Fibroblast of lung (primary cell): ENCODE measurements around the gene CCDC33. TPM values are rescaled to one million over a fixed set of nuclear protein-coding genes. Genes with fewer than 3 reads are reported as not detected.

Experiments
- DNase-seq, 2 donors: peaks; one replicate each; pipeline versions ENCODE4 v3.0.0 to v3.0.0-alpha.2; 2010; ENCODE audit warnings: low read depth in 2 of 2
- H2AFZ ChIP-seq: 2 replicates; pipeline ENCODE4 v1.5.1; 2012; ENCODE audit warnings: low read length, control low read depth, inconsistent platforms
- H3K27ac ChIP-seq: 2 replicates; pipeline ENCODE4 v1.5.1; 2011; ENCODE audit warnings: low read length, control low read depth; ENCODE audit not compliant: insufficient read depth
- H3K27me3 ChIP-seq: 2 replicates; pipeline ENCODE4 v1.5.1; 2011; ENCODE audit warnings: mild to moderate bottlenecking, low read length; ENCODE audit not compliant: control insufficient read depth, insufficient read depth
- H3K36me3 ChIP-seq: 2 replicates; pipeline ENCODE4 v1.5.1; 2011; ENCODE audit warnings: low read length; ENCODE audit not compliant: control insufficient read depth, insufficient read depth
- H3K4me1 ChIP-seq: 2 replicates; pipeline ENCODE4 v1.5.1; 2011; ENCODE audit warnings: low read length; ENCODE audit not compliant: control insufficient read depth, insufficient read depth; ENCODE audit errors: extremely low read depth
- H3K4me2 ChIP-seq: 2 replicates; pipeline ENCODE4 v1.5.1; 2011; ENCODE audit warnings: low read length, control low read depth; ENCODE audit not compliant: insufficient read depth; ENCODE audit errors: extremely low read depth
- H3K4me3 ChIP-seq, 4 experiments: fragments of 200-600 bp in 1 of 4; sonication (generic) in 1 of 4; replicated peaks in 1 of 4; 2 replicates each; pipeline ENCODE4 v1.5.1; 2011 to 2016; ENCODE audit warnings: low read length in 4 of 4, low read depth in 3 of 4, mild to moderate bottlenecking in 3 of 4, control low read depth in 2 of 4, inconsistent platforms in 1 of 4, mixed read lengths in 1 of 4; ENCODE audit not compliant: insufficient read depth in 1 of 4; ENCODE audit errors: control extremely low read depth in 1 of 4
- H3K79me2 ChIP-seq: 2 replicates; pipeline ENCODE4 v1.5.1; 2012; ENCODE audit warnings: mild to moderate bottlenecking, low read length, inconsistent platforms; ENCODE audit not compliant: control insufficient read depth, insufficient read depth
- H3K9ac ChIP-seq: 2 replicates; pipeline ENCODE4 v1.5.1; 2011; ENCODE audit warnings: mild to moderate bottlenecking, low read length, control low read depth; ENCODE audit not compliant: insufficient read depth
- H3K9me3 ChIP-seq: 2 replicates; pipeline ENCODE4 v1.5.1; 2012; ENCODE audit warnings: low read depth, low read length; ENCODE audit not compliant: control insufficient read depth, insufficient read depth
- H4K20me1 ChIP-seq: 2 replicates; pipeline ENCODE4 v1.5.1; 2011; ENCODE audit warnings: low read length; ENCODE audit not compliant: control insufficient read depth, insufficient read depth; ENCODE audit errors: extremely low read depth
- EZH2 ChIP-seq: IDR thresholded peaks from 2 replicates; pipeline ENCODE4 v1.5.1; 2012; ENCODE audit warnings: low read length, control low read depth, mild to moderate bottlenecking; ENCODE audit errors: missing control alignments
- polyA plus RNA-seq, 2 donors: library from polyadenylated mRNA; depleted of rRNA in 1 of 2; stranded (reverse) in 1 of 2; unstranded in 1 of 2; fragments of >200 nt; gene quantifications; 2 replicates each; pipeline ENCODE4 v1.2.1, GENCODE V29; 2011 to 2012; ENCODE audit warnings: missing spikeins in 1 of 2
- total RNA-seq: library from RNA; depleted of rRNA; stranded (reverse); fragments of >200 nt; gene quantifications from 2 replicates; pipeline ENCODE4 v1.2.1, GENCODE V29; 2014
- TF ChIP-seq, protein P1 (sequence below), 2 donors: IDR thresholded peaks in 1 of 2; conservative IDR thresholded peaks in 1 of 2; 1 replicate in 1 of 2; 2 replicates in 1 of 2; pipeline ENCODE4 v1.5.1; 2011 to 2012; ENCODE audit warnings: low read length in 2 of 2, control low read depth in 1 of 2, inconsistent platforms in 1 of 2, low read depth in 1 of 2, mild to moderate bottlenecking in 1 of 2

The CCDC33 gene
- total and polyA plus RNA-seq, 2 donors (not counting 1 experiment from before 2014, with no cell fraction given), result not detected

- TF ChIP-seq EZH2, result no peak
- TF ChIP-seq, protein P1, sequence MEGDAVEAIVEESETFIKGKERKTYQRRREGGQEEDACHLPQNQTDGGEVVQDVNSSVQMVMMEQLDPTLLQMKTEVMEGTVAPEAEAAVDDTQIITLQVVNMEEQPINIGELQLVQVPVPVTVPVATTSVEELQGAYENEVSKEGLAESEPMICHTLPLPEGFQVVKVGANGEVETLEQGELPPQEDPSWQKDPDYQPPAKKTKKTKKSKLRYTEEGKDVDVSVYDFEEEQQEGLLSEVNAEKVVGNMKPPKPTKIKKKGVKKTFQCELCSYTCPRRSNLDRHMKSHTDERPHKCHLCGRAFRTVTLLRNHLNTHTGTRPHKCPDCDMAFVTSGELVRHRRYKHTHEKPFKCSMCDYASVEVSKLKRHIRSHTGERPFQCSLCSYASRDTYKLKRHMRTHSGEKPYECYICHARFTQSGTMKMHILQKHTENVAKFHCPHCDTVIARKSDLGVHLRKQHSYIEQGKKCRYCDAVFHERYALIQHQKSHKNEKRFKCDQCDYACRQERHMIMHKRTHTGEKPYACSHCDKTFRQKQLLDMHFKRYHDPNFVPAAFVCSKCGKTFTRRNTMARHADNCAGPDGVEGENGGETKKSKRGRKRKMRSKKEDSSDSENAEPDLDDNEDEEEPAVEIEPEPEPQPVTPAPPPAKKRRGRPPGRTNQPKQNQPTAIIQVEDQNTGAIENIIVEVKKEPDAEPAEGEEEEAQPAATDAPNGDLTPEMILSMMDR (conservative IDR thresholded peaks at IDR 0.05 in 1 of 2, IDR thresholded peaks at IDR 0.05 in 1 of 2; ENCODE audit: low read depth in 1 of 2, low read length in 2 of 2), result no peak
- no peaks in the 10 kb centered on the region for H3K36me3 ChIP-seq
- no peak overlapping the region for H3K4me2 ChIP-seq
- H3K79me2 ChIP-seq, result no peaks in the 10 kb centered on the region
- H3K27me3 ChIP-seq, result peaks cover 34% of the 10 kb centered on the region
- no peak overlapping the region for H3K9ac ChIP-seq
- H3K4me1 ChIP-seq, result no peaks in the 10 kb centered on the region
- H3K9me3 ChIP-seq, result no peaks in the 10 kb centered on the region
- DNase-seq, result no peak
- no peaks in the 10 kb centered on the region for H4K20me1 ChIP-seq
- H2AFZ ChIP-seq, result no peak overlapping the region
- no peak overlapping the region for H3K27ac ChIP-seq
- no peak overlapping the region for H3K4me3 ChIP-seq
Observed at GRCh38 chr15:74261041-74261440, 24.9 kb downstream of the CCDC33 start.

DNA sequence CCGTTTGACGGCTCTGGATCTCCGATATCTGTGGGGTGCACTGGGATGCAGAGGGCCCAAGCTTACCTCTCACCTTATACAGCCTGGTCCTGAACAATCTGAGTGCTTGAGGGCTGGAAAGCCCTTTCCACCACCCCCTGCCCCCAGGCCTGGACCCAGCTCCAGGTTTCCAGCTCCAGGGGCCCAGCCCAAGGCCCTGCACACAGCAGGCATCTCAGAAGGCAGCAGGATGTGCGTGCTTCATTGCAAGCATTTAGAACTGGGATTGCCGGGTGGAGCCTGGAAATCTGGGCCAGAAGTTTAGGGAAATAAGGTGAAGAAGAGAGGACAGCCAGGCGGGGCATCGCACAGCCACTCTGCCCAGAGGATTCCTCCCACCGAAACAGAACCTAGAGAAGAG is 25.6 kb downstream of the CCDC33 start:
- Histone ChIP-seq H3K9ac (no peak overlapping the region), H3K27me3 (peaks cover 31% of the 10 kb centered on the region), H3K27ac (no peak overlapping the region), H3K79me2 (no peaks in the 10 kb centered on the region), H4K20me1 (no peaks in the 10 kb centered on the region), H3K36me3 (no peaks in the 10 kb centered on the region), H3K9me3 (no peaks in the 10 kb centered on the region), H3K4me3 (no peak overlapping the region), H2AFZ (no peak overlapping the region), H3K4me1 (no peaks in the 10 kb centered on the region), H3K4me2 (no peak overlapping the region)
- no peak for DNase-seq
- TF ChIP-seq, protein P1 (conservative IDR thresholded peaks at IDR 0.05 in 1 of 2, IDR thresholded peaks at IDR 0.05 in 1 of 2; ENCODE audit: low read depth in 1 of 2, low read length in 2 of 2), result no peak
- no peak for TF ChIP-seq EZH2

DNA sequence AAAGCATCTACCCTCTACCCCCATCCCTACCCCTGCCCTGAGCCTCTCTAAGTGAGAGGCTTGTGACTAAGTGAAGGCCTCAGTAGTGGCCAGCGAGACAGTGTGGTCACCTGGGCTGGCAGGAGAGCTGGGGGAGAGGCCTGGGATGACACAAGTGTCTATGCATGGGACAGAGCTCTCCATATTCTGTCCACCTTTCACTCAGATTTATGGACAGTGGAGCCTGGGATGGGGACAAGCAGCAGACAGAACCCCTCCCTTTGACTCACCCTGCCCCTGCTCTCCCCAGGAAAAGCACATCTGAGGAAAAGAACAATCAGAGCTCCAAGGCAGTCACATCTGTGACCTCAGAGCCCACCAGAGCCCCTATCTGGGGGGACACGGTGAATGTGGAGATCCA is 26.0 kb downstream of the CCDC33 start:
- Histone ChIP-seq H2AFZ (no peak overlapping the region), H3K4me2 (no peak overlapping the region), H3K36me3 (no peaks in the 10 kb centered on the region), H3K79me2 (no peaks in the 10 kb centered on the region), H3K4me1 (no peaks in the 10 kb centered on the region), H3K4me3 (no peak overlapping the region), H3K9me3 (no peaks in the 10 kb centered on the region), H3K27me3 (peaks cover 31% of the 10 kb centered on the region), H3K9ac (no peak overlapping the region), H3K27ac (no peak overlapping the region), H4K20me1 (no peaks in the 10 kb centered on the region)
- no peak for DNase-seq
- TF ChIP-seq, protein P1 (conservative IDR thresholded peaks at IDR 0.05 in 1 of 2, IDR thresholded peaks at IDR 0.05 in 1 of 2; ENCODE audit: low read depth in 1 of 2, low read length in 2 of 2), result no peak
- no peak for TF ChIP-seq EZH2
